ENCODE measurements around the gene TRPV6.

Gene TRPV6

GRCh38 chr7:142851919-142852318 lies 33.6 kb downstream of the TRPV6 start:
- H3K27ac ChIP-seq (ENCODE audit: low read depth, low read length), result no peak overlapping the region
- no peaks in the 10 kb centered on the region for H3K36me3 ChIP-seq (ENCODE audit: low read length)
- H3K4me3 ChIP-seq (ENCODE audit: insufficient read depth, low read length, poor library complexity, severe bottlenecking), result no peak overlapping the region
- TF ChIP-seq, protein P1, sequence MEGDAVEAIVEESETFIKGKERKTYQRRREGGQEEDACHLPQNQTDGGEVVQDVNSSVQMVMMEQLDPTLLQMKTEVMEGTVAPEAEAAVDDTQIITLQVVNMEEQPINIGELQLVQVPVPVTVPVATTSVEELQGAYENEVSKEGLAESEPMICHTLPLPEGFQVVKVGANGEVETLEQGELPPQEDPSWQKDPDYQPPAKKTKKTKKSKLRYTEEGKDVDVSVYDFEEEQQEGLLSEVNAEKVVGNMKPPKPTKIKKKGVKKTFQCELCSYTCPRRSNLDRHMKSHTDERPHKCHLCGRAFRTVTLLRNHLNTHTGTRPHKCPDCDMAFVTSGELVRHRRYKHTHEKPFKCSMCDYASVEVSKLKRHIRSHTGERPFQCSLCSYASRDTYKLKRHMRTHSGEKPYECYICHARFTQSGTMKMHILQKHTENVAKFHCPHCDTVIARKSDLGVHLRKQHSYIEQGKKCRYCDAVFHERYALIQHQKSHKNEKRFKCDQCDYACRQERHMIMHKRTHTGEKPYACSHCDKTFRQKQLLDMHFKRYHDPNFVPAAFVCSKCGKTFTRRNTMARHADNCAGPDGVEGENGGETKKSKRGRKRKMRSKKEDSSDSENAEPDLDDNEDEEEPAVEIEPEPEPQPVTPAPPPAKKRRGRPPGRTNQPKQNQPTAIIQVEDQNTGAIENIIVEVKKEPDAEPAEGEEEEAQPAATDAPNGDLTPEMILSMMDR (IDR thresholded peaks at IDR 0.05; ENCODE audit: insufficient read depth, low read length, poor library complexity, severe bottlenecking), result no peak
- no peak for TF ChIP-seq EZH2phosphoT487 (conservative IDR thresholded peaks at IDR 0.05; ENCODE audit: low read length)
- H3K9ac ChIP-seq (ENCODE audit: low read length), result no peak overlapping the region
- no peak overlapping the region for H3K4me2 ChIP-seq (ENCODE audit: low read depth, low read length, poor library complexity, severe bottlenecking)
- no peaks in the 10 kb centered on the region for H3F3A ChIP-seq (ENCODE audit: insufficient read depth)
- no peaks in the 10 kb centered on the region for H3K27me3 ChIP-seq (ENCODE audit: low read length)
- no peaks in the 10 kb centered on the region for H3K9me3 ChIP-seq (ENCODE audit: insufficient read depth, low read length)
- H3K9me2 ChIP-seq (replicated peaks; ENCODE audit: insufficient read depth, low read length), result no peaks in the 10 kb centered on the region
- H2AFZ ChIP-seq (ENCODE audit: low read depth, low read length, severe bottlenecking), result no peak overlapping the region
- H4K20me1 ChIP-seq (ENCODE audit: low read depth, low read length), result no peaks in the 10 kb centered on the region
- no peaks in the 10 kb centered on the region for H3K79me2 ChIP-seq (ENCODE audit: insufficient read depth, low read length)

- no peak overlapping the region for H3K4me3 ChIP-seq (ENCODE audit: insufficient read depth, low read length, poor library complexity, severe bottlenecking)
- H3K27ac ChIP-seq (ENCODE audit: low read depth, low read length), result no peak overlapping the region
- H3K27me3 ChIP-seq (ENCODE audit: low read length), result no peaks in the 10 kb centered on the region
- H3K9ac ChIP-seq (ENCODE audit: low read length), result no peak overlapping the region
- H3K4me2 ChIP-seq (ENCODE audit: low read depth, low read length, poor library complexity, severe bottlenecking), result no peak overlapping the region
- TF ChIP-seq, protein P1 (IDR thresholded peaks at IDR 0.05; ENCODE audit: insufficient read depth, low read length, poor library complexity, severe bottlenecking), result no peak
- TF ChIP-seq EZH2phosphoT487 (conservative IDR thresholded peaks at IDR 0.05; ENCODE audit: low read length), result no peak
- H2AFZ ChIP-seq (ENCODE audit: low read depth, low read length, severe bottlenecking), result no peak overlapping the region
- no peaks in the 10 kb centered on the region for H3F3A ChIP-seq (ENCODE audit: insufficient read depth)
- H4K20me1 ChIP-seq (ENCODE audit: low read depth, low read length), result no peaks in the 10 kb centered on the region
- H3K79me2 ChIP-seq (ENCODE audit: insufficient read depth, low read length), result no peaks in the 10 kb centered on the region
- H3K9me3 ChIP-seq (ENCODE audit: insufficient read depth, low read length), result no peaks in the 10 kb centered on the region
- H3K36me3 ChIP-seq (ENCODE audit: low read length), result no peaks in the 10 kb centered on the region
- no peaks in the 10 kb centered on the region for H3K9me2 ChIP-seq (replicated peaks; ENCODE audit: insufficient read depth, low read length)
Observed at GRCh38 chr7:142851269-142851668, 34.3 kb downstream of the TRPV6 start.

- no peaks in the 10 kb centered on the region for H3K79me2 ChIP-seq (ENCODE audit: insufficient read depth, low read length)
- TF ChIP-seq EZH2phosphoT487 (conservative IDR thresholded peaks at IDR 0.05; ENCODE audit: low read length), result no peak
- TF ChIP-seq, protein P1 (IDR thresholded peaks at IDR 0.05; ENCODE audit: insufficient read depth, low read length, poor library complexity, severe bottlenecking), result no peak
- H3K9me3 ChIP-seq (ENCODE audit: insufficient read depth, low read length), result no peaks in the 10 kb centered on the region
- H3K36me3 ChIP-seq (ENCODE audit: low read length), result no peaks in the 10 kb centered on the region
- no peaks in the 10 kb centered on the region for H4K20me1 ChIP-seq (ENCODE audit: low read depth, low read length)
- H3K9me2 ChIP-seq (replicated peaks; ENCODE audit: insufficient read depth, low read length), result no peaks in the 10 kb centered on the region
- no peak overlapping the region for H3K27ac ChIP-seq (ENCODE audit: low read depth, low read length)
- H3K9ac ChIP-seq (ENCODE audit: low read length), result no peak overlapping the region
- no peak overlapping the region for H3K4me3 ChIP-seq (ENCODE audit: insufficient read depth, low read length, poor library complexity, severe bottlenecking)
- H3K4me2 ChIP-seq (ENCODE audit: low read depth, low read length, poor library complexity, severe bottlenecking), result no peak overlapping the region
- H2AFZ ChIP-seq (ENCODE audit: low read depth, low read length, severe bottlenecking), result no peak overlapping the region
- no peaks in the 10 kb centered on the region for H3K27me3 ChIP-seq (ENCODE audit: low read length)
- H3F3A ChIP-seq (ENCODE audit: insufficient read depth), result no peaks in the 10 kb centered on the region; the same call in 1 of the 2 replicates
Observed at GRCh38 chr7:142847353-142847752, 38.2 kb downstream of the TRPV6 start.
